T-helper 9 cell (primary cell): ENCODE results near the gene CSNK1G1.
A peak's percentile ranks its signal among the peaks of the same experiment; 100 is the strongest.

Source experiments
- DNase-seq: peaks from one replicate; pipeline ENCODE4 v3.0.0-alpha.2; 2020

CSNK1G1 gene

DNA sequence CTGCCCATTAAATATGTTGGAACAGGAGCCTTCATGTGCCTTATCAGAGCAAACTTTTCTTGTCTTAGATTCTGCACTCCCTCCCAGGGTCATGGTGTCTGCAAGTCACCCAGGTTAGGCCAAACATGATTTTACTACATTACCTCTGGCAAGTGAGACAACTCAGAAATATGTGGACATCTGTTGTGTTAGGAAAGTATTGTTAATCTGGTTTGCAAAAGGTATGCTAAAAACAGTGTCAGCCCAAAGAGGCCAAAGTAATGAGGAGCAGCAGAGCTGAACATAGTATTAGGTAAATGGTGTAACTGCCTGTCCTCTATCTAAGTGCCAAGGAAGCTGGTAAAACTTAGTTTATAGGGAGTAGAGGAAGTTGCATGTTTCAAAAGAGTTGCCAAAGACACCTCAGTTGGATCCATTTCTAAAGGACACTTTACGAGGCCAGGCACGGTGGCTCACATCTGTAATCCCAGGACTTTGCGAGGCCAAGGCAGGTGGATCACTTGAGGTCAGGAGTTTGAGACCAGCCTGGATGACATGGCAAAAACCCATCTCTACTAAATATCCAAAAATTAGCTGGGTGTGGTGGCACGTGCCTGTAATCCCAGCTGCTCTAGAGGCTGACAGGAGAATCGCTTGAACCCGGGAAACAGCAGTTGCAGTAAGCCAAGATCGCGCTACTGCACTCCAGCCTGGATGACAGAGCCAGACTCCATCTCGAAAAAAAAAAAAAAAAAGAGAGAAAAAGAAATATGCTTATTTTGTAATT, 170.6 kb downstream of the CSNK1G1 start:
- no peak for DNase-seq

DNA sequence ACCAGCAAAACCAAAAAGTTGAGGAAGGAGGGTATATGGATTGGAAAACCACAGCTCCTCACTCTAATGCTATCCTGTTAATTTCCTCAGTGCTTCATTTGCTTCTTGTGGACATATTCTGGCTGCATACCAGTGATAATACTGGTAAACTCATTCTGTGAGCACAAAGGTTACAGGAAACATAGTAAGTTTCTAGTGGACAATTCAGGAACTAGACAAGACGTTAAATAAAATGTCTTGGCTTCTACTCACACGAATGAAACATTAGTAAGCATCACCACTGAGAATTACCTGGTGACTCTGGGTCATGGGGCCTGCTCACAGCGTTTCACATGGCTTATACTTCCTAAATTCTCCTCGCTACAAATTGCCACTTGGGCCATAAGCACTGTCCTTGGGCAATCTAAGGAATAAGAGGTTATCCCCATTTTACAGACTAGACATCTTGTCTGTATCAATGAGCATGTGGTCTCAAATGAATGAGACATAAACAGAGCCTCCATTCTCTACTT, 173.1 kb downstream of the CSNK1G1 start:
- no peak for DNase-seq

DNA sequence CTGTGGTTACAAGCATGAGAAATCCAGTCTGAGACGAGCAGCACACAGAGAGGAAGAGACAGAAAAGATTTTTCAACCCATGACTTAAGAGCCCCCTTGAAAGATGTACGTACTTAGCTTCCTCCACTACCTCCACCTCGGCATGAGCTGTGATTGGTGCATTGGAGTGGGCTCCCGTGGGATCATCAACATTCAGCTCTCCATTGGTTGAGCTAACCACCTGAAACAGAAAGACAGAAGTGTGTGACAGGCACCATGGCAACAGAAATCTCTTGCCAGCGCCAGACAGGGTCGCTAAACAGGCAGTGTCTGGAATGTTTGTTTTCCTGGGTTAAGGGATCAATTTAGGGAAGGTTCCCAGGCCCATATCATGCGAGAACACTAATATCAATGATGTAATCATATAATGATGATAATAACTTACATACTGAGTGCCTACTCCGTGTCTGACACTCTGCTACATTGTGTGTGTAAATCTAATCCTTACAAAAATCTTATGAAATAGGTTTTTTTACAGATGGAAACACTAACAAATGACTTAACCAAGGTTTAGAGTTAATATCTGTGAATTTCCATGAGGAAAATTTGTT, 175.6 kb downstream of the CSNK1G1 start:
- no peak for DNase-seq

DNA sequence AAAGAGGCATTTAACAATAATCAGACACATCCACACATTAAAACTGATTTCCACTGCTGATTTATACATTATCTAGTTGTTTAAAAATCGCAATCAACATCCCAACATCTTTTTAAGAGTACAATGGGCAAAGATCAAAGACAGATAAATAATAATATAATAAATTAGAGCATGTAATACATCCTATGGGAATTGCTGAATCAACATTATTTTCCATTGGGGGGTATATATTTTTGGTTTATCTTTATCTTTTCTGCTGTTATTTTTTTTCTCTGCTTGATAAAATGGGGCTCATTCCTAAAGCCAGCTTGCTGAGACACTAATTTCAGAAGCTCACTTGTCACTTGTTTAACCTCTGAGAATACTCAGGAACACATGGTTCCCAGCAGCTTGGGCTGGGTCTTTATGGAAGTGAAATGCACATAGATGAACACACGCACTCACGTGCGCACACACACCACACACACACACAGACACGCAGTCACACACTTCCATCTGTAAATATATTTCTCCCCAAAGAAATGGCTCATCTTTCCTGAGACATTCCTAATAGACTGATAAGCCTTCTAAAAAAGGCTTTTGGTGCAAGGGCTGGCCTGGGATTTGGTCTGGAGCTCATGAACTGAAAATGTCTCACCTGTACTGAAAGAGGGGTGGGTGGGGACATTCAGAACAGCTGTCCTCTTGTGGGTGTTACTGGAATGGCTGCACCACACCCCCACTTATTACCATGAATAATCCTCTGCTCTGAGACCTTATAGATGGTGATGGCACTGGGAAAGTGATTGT, 189.7 kb downstream of the CSNK1G1 start:
- DNase-seq: no peak

DNA sequence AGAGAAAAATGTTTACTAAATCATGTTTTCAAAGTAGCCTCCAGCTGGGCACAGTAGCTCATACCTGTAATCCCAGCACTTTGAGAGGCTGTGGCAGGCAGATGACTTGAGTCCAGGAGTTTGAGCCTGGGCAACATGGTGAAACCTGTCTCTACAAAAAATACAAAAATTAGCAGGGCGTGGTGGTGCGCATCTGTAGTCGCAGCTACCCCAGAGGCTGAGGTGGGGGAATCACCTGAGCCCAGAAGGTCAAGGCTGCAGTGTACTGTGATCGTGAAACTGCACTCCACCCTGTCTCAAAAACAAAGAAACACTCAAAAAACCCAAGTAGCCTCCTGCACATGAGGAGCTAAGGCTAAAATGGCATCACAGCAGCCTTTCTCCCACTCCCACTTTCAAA, 191.5 kb downstream of the CSNK1G1 start:
- DNase-seq: no peak

DNA sequence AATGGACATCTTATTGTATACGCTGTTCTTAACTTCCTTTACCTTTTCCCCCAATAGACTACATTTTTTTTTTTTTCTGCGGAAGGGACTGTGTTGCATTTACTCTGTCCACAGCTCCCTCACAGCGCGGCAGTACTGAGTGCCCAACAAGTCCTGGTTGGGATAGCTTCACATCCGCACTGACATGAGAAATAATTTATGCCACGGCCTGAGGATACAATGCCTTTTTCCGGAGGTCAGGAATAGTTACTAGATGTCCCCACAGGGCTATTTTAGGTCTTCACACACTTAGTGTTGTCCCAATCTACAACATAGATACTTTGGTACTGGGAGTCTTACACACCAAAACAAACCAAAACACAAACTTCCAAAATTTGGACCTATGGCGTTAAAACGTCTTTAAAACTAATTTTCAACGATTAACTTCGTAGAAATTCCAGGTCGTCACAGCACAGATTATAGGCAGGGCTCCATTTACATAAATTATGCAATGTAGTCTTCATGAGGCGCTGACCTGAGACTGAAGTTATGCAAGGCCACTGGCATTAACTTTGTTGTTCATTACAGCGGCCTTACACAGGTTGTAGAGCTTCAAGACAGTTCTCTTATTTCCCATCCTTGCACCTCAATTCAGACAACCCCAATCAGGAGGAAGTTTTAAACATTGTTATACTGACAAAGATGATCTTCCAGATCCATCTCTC, 192.2 kb downstream of the CSNK1G1 start:
- DNase-seq: no peak

DNA sequence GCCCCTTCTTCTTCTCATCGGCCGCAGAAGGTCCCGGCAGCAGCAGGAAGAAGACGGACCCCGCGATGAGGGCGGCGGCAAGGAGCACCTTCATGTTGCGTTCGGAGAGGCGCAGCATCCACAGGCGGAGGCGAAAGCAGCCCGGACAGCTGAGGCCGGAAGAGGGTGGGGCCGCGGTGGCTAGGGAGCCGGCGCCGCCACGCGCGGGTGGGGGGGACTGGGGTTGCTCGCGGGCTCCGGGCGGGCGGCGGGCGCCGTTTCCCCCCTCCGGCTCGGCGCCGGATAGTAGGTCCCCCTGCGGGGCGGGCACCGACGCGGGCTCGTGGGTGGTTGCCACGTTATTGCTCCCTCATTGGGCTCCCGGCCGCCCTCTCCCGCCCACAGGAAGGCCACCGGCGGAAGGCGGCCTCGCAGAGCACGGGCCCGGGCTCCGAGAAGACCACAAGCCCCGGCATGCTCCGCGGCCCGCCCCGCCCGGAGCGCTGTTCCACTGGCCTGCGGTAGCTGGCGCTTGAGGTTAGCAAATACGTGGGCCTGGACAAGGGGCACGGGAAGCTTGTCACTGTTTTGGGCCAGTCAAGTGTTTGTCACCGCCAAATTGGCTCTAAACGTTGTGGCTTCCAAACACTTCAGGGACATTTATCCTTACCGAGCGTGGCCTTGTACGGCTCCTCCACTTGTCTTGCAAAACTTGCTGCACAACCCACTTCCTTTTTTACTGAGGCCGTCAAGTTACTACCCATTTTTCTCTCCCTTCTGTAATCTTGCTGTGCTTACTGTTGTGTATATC, 192.9 kb downstream of the CSNK1G1 start, which contains the start of gene PPIB:
Gene PPIB, minus strand, starts transcription at position 154 of the 790 bp plus-strand sequence. Its CDS starts 36 bp downstream, at position 118.
- DNase-seq: peak; percentile 92

DNA sequence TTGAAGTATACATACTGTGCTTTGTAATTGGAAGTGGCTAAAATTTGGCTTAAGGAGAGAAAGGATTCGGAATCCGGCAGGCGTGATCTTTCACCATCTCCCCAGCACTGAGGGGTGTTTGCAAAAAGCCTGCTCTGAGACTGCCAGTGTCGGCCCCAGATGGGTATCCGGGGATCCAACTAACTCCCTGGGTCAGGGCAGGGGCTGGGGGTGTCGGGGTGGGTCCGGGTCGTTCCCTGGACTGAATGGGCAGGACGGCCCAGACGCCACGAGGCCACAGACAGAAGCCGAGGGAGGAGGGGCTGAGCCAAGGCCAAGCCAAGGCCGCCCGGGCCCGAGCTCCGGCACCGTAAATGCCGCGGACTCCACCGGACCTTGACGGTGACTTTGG, 193.5 kb downstream of the CSNK1G1 start:
- DNase-seq: no peak

DNA sequence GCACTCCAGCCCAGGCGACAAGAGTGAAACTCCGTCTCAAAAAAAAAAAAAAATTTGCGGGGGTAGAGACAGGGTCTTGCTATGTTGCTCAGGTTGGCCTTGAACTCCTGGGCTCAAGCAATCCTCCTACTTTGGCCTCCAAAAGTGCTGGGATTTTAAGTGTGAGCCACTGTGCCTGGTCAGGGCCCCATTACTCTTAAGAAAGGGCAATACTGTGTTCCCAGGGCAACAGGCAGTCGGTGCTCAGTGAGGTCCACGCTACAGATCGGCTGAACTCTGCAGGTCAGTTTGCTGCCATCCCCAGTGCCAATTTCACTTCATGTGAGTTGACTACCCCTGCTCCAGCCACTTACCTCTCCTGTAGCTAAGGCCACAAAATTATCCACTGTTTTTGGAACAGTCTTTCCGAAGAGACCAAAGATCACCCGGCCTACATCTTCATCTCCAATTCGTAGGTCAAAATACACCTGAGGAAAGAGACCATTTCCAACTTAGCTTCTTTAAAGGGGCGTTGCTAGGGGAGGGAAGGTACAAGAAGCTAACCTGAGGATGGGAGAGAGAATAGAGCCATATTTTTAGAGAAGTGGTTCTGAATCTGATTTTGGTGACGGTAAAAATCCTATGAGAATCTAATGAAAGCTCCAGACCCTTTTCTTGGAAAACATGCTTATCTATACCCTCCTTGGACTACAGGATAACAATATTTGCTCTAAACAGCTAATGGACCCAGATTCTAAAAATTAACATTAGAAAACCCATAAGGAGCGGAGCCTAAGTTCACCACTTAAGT, 194.1 kb downstream of the CSNK1G1 start:
- DNase-seq: no peak

DNA sequence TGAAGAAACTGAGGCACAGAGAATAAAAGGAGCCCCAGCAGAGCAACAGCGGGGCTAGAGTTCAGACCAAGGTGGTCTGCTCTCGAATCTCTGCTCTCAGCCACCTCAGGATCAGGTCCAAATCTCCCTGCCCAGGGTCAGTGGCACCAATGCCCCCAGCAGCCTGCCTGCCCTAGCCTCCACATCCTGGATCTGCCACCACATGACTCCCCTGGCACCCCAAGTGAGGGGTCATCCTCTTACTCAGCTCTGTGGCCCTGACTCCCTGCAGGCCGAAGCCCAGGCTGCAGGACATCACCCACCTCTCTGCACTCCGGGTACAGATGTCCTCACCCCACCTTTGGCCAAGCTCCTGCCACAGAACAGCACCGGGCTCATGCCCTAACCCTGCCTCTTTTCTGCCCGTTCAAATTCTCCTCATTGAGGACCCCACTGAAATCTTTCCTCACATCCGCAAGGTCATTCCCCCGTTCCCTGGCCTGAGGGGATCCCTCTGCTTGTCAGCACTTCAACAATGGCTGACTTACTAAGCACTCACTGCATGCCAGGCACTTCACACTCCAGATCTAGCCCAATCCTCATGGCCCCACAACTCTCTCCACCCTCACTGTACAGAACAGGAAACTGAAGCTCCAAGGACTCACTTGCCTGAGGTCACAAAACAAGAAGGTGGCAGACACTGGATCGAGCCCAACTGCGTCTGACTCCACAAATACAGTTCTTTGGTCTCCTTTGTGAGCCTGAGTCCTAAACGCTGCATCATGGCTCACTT, 197.4 kb downstream of the CSNK1G1 start:
- no peak for DNase-seq

DNA sequence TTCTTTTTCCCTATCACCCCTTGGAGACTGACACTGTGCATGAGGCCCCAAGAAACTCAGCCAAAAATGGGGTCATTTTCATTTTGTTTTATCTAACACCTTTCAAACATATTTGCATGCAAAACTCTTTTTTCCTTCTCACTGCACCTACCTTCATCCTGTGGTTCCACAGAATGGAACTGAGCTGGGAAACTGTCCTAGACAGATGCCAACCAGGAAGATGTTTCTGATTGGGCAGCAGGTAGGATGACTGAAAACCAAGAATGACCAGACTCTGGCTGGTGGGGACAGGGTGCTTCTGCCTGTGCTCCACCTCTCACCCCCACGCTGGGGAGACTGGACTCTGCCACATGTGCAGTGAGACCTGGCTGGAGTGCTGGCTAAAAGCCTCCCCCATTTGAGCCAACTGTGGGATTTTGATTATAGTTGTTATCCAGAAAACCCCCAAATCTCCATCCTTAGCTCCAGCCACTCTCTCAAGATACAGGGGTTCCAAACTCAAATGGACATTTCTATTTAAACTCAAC, 198.3 kb downstream of the CSNK1G1 start:
- no peak for DNase-seq

DNA sequence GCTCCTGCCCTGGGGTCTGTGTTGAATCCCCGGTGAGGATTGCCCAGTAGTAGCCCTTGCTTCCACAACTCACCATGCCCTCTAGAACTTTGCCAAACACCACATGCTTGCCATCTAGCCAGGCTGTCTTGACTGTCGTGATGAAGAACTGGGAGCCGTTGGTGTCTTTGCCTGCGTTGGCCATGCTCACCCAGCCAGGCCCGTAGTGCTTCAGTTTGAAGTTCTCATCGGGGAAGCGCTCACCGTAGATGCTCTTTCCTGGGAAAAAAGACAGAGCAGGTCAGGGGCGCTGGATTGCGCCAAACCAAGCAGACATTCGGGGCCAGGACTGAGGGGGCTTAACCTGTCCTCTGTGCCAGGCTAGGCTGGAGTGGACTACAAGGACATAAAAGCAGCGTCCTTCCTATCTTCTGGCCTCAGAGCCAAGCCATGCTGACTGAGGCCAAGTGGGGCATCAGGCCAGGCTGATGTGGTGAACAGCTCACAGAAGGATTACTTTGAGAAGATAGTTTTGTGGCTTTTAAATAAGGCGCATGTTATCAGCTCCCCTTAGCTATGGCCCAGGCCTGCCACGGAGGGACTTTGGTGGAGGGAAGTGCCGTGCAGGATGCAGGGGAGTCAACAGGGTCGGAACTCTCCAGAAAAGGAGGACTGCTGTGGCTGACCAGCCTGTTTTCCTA, 199.2 kb downstream of the CSNK1G1 start:
- DNase-seq: no peak

DNA sequence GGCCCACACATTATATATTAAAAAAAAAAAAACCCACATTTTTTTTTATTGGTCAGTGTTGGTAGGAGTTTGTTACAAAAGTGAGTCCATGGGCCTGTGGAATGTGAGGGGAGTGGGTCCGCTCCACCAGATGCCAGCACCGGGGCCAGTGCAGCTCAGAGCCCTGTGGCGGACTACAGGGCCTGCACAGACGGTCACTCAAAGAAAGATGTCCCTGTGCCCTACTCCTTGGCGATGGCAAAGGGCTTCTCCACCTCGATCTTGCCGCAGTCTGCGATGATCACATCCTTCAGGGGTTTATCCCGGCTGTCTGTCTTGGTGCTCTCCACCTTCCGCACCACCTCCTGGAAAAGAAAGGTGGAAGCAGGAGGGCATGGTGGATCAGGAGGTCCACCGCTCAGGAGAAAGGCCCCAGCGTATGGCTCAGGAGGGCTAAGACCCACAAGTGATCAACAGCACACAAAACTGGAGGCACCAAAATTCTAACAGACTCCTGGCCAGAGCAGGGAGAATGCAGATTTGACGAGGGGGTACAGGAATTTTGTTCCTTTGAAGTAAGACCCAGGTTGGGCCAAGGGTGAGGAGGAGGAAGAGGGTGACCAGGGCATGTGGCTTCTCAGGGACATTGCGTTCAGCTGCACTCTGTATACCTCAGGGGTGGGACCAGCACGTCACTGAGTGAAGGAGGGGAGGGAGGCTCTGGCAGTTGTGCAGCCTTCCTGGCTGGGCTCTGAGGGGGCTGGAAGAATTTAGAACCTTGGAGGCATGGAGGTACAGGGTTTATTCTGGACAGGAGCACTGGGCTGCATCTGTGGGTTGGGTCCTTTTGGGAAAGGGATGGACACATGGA, 199.9 kb downstream of the CSNK1G1 start:
- DNase-seq: no peak

DNA sequence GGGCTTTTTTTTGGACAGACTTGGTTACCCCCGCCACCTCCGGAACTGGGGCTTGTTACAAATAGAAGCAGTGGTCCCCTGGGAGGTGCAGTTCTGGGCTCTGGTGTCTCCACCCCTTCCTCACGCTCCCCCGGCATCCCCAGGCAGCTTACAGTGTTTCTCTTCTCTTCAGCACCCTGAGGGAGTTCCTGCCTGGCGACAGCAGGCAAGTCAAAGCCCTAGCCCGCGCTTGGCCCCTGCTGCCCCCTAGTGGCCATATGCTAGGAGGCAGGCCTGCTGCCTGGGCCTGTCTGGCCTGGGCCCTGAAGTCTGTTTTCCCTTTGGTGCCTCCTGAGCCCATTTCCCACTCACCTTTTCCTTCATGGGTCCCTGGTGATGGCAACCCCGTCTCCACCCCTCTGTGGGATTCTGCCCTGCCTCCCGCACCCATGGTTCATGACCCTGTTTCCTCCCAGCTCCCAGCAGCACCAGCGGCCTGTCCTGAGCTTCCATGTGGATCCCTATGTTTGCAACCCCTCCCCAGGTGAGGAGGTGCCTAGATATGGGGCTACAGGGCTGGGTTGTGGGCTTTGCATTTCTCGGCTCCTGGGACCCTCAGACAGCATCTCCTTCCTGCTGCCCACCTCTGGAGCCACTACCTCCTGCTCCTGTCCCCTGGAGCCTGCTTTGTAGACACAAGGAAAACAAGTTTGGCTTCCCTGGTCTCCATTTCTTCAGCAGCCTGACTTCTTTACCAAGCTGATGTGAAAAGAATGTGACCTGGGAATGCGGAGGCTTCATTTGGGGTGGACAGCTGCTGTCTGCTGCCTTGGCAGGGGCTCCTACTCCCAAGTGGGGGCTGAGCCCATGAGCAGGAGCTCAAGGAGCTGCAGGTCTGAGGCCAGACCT, 202.2 kb downstream of the CSNK1G1 start:
- peak; percentile 92 for DNase-seq

DNA sequence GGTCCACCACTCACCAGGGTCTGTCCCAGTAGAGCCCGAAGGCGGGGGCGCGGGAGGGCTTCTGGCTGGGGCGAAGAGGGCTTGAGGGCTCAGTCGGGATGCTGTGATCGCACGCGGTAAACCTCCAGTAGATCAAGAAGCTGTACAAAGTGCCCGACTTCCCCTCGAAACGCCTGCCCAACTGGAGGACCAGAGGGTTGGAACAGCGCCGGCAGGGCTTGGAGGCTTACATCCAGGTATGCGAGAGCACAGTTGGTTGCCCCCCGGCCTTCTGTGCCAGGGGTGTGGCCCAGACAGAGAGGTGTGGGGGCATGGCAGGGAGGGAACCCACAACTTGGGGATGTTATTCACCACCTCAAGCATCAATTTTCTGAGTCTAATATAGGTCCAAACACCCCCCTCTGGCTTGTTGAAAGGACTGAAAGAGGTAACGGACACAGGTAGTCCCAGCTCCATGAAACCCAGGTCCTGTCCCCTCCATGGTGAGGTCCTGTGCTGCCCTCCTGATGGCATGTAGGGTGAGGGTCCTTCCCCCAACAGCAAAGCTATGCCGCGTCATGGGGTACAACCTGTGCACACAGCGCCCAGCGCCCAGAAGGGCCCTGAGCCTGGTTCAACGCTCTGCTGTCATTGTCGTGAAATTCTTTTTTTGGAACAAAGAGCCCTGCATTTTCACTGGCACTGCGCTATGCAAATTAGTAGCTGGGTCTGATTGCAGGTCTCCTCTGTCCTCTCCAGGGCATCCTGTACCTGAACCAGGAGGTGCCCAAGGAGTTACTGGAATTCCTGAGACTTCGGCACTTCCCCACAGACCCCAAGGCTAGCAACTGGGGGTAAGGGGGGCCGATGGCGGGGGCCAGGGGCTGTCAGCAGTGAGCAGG, 203.2 kb downstream of the CSNK1G1 start:
- no peak for DNase-seq
